HG02642 (cell line): ENCODE data around the gene KCNIP3.

Experiments used
- ATAC-seq: cut with Tn5 transposase; IDR thresholded peaks from one replicate; pipeline ENCODE4 v1.9.1; 2021; ENCODE audit warnings: mild to moderate bottlenecking; ENCODE audit not compliant: unreplicated experiment, poor library complexity

The KCNIP3 gene

GRCh38 chr2:95274291-95275150 lies 22.6 kb upstream of the KCNIP3 start, which contains the start of gene PROM2:
Gene PROM2 (plus strand): TSS chr2:95274449. CDS start chr2:95274586, 137 bp downstream.
- ATAC-seq: no peak

- ATAC-seq: no peak
Observed at GRCh38 chr2:95275151-95275515, 22.0 kb upstream of the KCNIP3 start.

GRCh38 chr2:95275601-95276243 lies 21.4 kb upstream of the KCNIP3 start:
- ATAC-seq: no peak

- ATAC-seq: no peak
Observed at GRCh38 chr2:95276244-95276887, 20.8 kb upstream of the KCNIP3 start.

- no peak for ATAC-seq
Observed at GRCh38 chr2:95276888-95277245, 20.3 kb upstream of the KCNIP3 start.

- ATAC-seq: no peak
Observed at GRCh38 chr2:95277246-95277906, 19.8 kb upstream of the KCNIP3 start.

GRCh38 chr2:95278051-95278471 lies 19.1 kb upstream of the KCNIP3 start:
- ATAC-seq: no peak

GRCh38 chr2:95278637-95279225 lies 18.4 kb upstream of the KCNIP3 start:
- no peak for ATAC-seq

GRCh38 chr2:95279435-95280035 lies 17.6 kb upstream of the KCNIP3 start:
- no peak for ATAC-seq

GRCh38 chr2:95281071-95281470 lies 16.1 kb upstream of the KCNIP3 start:
- ATAC-seq: no peak

GRCh38 chr2:95281786-95282185 lies 15.4 kb upstream of the KCNIP3 start:
- ATAC-seq: no peak

GRCh38 chr2:95282458-95282857 lies 14.7 kb upstream of the KCNIP3 start:
- ATAC-seq: no peak

GRCh38 chr2:95283562-95283961 lies 13.6 kb upstream of the KCNIP3 start:
- no peak for ATAC-seq

- no peak for ATAC-seq
Observed at GRCh38 chr2:95284886-95285541, 12.1 kb upstream of the KCNIP3 start.

- no peak for ATAC-seq
Observed at GRCh38 chr2:95285542-95285932, 11.6 kb upstream of the KCNIP3 start.

- no peak for ATAC-seq
Observed at GRCh38 chr2:95287336-95287735, 9.8 kb upstream of the KCNIP3 start.

- no peak for ATAC-seq
Observed at GRCh38 chr2:95287806-95288205, 9.3 kb upstream of the KCNIP3 start.

GRCh38 chr2:95289253-95289652 lies 7.9 kb upstream of the KCNIP3 start:
- no peak for ATAC-seq

- no peak for ATAC-seq
Observed at GRCh38 chr2:95291222-95291621, 5.9 kb upstream of the KCNIP3 start.
